SIG-M5 (cell line): ENCODE measurements around the gene TUBB4B.

Source experiments
- DNase-seq: peaks from one replicate; lab custom pipeline; 2025; lab: John Stamatoyannopoulos, UW

Gene TUBB4B

GRCh38 chr9:137225699-137226331 is 15.3 kb upstream of the TUBB4B start:
- DNase-seq: no peak

DNA sequence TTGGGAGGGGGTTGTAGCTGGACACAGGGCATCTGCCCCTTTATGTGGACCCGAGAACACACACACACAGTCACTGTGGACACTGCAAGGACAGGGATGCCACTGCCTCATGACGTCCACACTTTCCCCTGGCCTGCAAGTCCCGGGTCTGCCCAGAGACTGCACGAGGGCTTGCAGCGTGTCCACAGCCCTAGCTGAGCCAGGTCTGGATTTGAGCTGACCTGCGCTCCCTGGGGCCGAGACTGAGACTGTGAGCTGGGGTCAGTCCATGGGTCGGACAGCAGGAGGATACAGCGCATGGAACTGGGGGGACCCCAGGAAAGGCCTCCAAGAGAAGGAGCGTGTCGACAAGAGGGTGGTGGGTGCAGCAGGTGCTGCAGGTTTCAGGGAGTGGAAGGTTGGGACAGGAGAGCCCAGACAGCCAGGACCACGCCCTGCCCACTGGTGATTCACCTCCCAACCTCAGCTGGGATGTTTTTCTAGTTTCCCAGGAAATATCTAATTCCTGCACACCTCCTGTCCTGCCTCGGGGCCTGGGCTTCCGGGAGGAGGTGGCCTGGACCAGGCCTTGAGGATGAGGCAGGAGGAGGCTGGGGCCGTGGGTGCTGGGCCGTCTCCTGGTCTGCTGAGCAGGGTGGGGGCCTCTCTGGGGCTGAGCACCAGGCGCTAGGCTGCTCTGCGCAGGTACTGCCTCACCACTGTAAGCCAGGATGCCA is 14.6 kb upstream of the TUBB4B start:
- no peak for DNase-seq

DNA sequence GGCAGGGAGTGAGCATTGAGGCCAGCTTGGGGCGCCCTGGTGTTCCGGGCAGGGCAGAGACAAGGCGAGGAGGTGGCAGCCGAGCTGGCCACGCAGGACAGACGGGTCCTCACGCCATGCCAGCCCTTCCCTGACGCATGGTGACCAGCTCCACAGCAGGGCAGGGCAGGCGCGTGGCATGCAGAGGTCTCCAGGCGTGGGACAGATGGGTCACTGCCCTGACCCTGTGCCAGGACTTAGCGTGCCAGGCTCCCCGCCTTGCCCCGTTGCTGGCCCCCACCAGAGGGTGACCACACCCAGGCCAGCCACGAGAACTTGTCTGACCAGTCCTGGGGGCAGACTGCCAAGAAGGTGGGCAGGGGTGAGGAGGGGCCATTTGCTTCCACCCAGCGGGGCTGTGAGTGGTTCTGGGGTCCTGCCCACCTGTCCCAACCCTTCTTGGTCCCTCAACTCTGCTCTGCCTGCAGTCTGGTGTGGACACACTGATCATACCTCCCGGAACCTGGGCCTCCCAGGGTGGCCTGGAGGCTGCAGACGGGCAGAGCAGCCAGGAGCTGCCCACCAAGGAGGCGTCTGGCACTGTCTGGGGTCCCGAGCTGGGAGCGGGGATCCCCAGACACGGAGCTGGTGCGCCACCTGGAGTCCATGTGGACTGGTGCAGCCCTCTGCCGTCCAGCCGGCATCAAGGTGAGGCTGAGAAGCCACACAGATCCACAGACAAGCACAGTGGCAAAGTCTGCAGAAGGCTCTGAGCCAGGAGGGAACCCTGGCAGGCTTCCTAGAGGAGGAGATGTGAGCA is 13.8 kb upstream of the TUBB4B start, which contains the start of gene RNF224:
RNF224 (plus strand) TSS at position 449 of the 799 bp plus-strand sequence. CDS start 834 bp downstream, outside the sequence.
- no peak for DNase-seq

- DNase-seq: no peak
Observed at GRCh38 chr9:137227853-137228505, 13.1 kb upstream of the TUBB4B start.

DNA sequence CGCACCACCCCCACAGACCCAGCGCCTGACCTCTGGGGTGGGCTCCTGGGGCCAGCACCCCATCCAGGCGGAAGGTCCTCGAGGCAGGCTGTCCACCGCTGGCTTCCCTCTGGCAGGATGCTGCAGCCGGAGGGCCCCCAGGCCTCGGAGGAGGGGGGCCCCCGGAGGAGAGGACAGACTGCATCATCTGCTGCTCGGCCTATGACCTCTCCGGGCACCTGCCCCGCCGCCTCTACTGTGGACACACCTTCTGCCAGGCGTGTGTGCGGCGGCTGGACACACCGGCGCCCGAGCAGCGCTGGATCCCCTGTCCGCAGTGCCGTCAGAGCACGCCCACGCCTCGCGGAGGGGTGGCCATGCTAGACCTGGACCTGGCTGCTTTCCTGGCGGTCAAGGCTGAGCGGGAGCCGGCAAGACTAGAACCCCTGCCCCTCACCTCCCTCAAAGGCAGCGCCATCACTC is 12.6 kb upstream of the TUBB4B start:
- no peak for DNase-seq

DNA sequence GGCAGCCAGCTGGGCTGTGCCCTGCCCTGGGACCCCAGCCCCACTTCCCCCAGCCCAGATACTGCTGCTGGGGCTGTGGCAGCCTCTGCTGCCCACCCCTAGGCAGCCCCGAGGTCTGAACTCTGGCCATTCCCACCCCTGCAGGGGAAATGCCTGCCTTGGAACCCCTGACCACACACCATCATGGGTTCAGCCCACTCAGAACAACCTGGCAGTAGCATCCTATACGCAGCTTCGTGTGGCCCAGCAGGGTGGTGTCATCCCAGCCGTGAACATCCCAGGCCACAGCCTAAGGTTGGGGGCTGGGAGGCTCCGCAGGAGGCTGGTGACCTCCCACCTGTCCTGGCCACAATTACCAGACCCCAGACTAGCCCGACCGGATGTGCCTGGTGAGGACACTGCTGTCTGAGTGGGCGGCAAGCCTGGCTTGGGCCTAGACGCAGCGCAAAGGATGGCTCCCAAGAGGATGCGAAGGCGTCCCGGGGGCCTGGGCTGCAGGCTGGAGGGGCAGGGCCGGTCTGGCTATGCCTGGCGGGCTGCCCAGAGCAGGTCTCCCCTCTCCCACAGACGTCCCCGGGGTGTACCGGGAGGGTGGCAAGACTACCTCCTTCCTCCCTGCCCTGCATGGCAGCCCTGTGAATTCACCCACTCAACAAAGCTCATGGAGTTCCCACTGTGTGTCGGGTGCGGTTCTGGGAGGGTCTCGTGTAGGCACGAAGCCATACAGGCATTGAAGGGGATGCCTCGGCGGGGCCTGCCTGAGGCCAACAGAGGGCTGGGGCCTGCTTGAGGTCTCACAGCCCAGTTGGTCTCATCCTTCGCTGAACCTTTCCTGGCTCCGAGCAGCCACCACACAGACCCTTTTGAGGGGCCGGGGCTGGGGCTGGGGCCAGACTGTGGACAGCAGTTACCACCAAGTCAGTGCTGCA is 11.9 kb upstream of the TUBB4B start:
- no peak for DNase-seq

- no peak for DNase-seq
Observed at GRCh38 chr9:137229903-137230704, 11.0 kb upstream of the TUBB4B start.

DNA sequence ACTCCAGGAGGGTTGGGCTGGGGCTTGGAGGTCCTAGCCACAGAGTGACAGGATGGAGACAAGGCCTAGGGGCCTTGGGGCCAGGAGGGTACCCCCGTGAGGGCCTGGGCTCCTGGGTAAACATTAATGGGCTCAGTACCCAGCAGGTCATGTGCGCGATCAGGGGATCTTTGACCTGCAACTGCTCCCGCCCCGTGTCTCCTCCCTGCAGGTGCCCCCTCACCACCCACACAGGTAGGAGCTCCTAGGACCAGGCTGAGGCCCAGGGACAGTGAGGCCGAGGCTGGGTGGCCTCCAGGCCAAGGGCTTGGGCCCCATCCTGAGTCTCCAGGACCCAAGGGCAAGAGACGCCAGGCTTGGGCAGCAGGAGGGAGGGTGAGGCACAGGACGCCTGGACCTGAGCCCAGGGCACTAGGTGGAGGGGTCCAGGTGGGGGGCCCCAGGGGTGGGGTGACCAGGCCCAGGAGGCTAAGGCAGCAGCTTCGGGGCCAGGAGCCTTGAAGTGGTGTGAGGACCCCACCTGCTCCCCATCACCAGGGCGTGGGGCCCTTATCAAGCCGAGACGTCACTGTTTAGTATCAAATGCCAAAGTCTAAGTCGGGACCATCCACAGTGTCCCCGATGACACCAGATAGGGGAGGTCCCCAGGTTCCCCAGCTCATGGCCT is 10.2 kb upstream of the TUBB4B start, which contains the start of gene SLC34A3:
SLC34A3 (plus strand) TSS at position 197 of the 667 bp plus-strand sequence. CDS start 802 bp downstream, outside the sequence.
- no peak for DNase-seq

- no peak for DNase-seq
Observed at GRCh38 chr9:137231372-137232039, 9.6 kb upstream of the TUBB4B start.

DNA sequence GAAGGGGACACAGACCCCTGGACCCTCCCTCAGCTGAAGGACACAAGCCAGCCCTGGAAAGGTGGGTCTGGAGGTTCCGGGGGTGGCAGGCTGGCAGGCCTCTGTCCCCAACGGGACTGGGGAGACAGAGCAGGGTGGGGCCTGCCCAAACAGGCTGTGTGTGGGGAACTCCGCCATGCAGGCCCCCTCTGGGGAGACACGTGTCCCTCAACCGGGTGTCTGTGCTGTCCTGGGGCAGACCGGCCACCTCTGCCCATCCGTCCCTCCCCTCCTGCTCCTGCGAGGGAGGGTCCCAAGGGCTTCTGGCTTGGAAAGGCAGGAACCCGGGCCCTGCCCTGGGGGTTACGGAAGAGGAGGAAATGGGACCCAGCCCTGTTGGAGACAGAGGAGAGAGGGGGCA is 9.0 kb upstream of the TUBB4B start:
- no peak for DNase-seq

DNA sequence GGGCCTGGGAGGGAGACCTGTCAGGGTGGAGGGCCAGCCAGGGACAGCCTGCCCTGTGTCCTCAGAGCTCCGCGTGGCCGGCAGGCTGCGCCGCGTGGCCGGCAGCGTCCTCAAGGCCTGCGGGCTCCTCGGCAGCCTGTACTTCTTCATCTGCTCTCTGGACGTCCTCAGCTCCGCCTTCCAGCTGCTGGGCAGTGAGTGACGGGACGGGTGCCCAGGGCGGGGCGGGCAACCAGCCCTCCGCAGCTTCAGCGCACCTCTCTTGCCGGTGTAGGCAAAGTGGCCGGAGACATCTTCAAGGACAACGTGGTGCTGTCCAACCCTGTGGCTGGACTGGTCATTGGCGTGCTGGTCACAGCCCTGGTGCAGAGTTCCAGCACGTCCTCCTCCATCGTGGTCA is 8.6 kb upstream of the TUBB4B start:
- DNase-seq: no peak

- no peak for DNase-seq
Observed at GRCh38 chr9:137233143-137233980, 7.7 kb upstream of the TUBB4B start.

- no peak for DNase-seq
Observed at GRCh38 chr9:137234055-137234697, 6.9 kb upstream of the TUBB4B start.

DNA sequence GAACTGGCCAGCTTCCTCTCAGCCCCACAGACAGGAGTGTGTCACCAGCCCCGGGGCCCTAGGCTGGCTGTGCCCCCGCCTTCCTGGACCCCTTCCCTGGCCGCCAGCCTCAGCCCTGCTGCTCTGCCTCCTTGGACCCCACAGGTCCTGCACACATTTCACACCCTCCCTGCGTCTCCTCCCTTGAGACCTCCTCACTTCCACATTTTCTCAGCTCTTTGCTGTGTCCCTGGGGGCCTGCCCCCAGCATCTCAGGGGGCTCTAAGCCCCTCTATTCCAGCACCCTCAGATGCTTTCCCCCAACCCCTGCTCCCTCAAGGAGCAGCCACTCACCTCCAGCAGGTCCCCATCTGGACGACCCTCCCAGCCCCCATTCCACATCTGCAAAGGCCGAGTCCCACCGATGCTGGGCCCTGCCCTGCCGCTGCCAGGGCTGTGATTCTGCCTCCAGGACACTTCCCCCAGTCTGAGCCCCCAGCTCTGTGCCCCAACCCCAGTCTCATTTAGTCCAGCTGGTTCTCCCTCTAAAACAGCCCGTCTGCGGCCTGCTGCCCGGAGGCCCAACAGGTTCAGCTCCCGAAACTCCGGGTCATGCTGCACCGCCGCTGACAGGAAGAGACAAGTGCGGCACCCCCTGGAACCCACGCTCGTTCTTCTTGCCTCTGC is 6.2 kb upstream of the TUBB4B start:
- no peak for DNase-seq

- DNase-seq: no peak
Observed at GRCh38 chr9:137235424-137236237, 5.5 kb upstream of the TUBB4B start.
